ENCODE measurements around the gene ASCL4. TPM values are rescaled to one million over a fixed set of nuclear protein-coding genes. Genes with fewer than 3 reads are reported as not detected.

Gene ASCL4
- total and polyA plus RNA-seq, 2 of the 13 experiments (the other 11 are each of a cell fraction or from before 2014, with no cell fraction given) = not detected

DNA sequence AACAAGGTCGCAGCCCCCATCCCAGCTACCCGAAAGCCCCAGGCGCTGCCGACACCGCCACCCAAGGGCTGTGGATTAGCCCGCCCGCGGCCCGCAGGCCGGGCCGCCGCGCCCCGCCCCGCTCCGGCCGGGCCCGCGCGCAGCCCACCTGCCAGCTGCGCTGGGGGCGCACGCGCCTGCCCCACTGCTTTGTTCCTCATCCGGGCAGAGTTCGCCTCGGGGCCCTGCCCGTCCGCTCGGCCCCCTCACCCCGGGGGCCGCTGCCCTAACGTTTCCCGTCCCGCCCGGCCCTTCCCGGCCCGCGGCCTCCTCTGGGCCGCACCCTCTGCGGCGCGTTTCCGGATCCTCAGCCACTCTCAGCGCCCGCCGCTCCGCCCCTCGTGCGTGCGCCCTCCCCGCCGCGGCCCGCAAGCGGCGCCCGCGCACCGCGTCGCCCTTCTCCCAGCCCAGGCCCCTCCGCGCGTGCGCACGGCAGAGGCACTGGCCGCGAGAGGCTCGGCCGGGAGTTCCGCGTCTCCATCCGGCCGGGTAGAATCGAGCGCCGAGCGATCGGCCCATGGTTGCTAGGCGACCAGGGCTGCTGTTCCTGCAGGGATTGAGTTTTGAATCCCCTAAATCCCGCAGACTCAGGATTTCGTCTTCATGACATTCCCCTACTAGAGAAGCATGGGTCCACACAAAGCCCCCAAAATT lies 13.5 kb upstream of the ASCL4 start, which contains the start of gene PRDM4 (continued):
- TF ChIP-seq, protein P1, sequence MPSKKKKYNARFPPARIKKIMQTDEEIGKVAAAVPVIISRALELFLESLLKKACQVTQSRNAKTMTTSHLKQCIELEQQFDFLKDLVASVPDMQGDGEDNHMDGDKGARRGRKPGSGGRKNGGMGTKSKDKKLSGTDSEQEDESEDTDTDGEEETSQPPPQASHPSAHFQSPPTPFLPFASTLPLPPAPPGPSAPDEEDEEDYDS (CRISPR knock-in tag; IDR thresholded peaks at IDR 0.05) = peak; percentile 33; the same call in 1 of the 2 replicates
- TF ChIP-seq, protein P2, sequence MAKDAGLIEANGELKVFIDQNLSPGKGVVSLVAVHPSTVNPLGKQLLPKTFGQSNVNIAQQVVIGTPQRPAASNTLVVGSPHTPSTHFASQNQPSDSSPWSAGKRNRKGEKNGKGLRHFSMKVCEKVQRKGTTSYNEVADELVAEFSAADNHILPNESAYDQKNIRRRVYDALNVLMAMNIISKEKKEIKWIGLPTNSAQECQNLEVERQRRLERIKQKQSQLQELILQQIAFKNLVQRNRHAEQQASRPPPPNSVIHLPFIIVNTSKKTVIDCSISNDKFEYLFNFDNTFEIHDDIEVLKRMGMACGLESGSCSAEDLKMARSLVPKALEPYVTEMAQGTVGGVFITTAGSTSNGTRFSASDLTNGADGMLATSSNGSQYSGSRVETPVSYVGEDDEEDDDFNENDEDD (CRISPR knock-in tag; IDR thresholded peaks at IDR 0.05; ENCODE audit: borderline replicate concordance) = peak; percentile 69; the same call in 1 of the 2 replicates
- peak; percentile 42; the same call in 1 of the 2 replicates for TF ChIP-seq POGZ (CRISPR knock-in tag; IDR thresholded peaks at IDR 0.05)
- TF ChIP-seq ZSCAN31 (CRISPR knock-in tag; IDR thresholded peaks at IDR 0.05; ENCODE audit: low read depth) = peak; percentile 80; the same call in 1 of the 2 replicates
- no peak for TF ChIP-seq ZNF530 (CRISPR knock-in tag; IDR thresholded peaks at IDR 0.05; ENCODE audit: low read depth)
- TF ChIP-seq GABPB1 (CRISPR knock-in tag; IDR thresholded peaks at IDR 0.05) = peak; percentile 90
- no peak; the same call in 1 of the 2 replicates for TF ChIP-seq ZNF547 (CRISPR knock-in tag; IDR thresholded peaks at IDR 0.05)
- no peak for TF ChIP-seq HNF4G (IDR thresholded peaks at IDR 0.05; ENCODE audit: borderline replicate concordance, low read depth, low read length)
- TF ChIP-seq HNF4G (CRISPR knock-in tag; IDR thresholded peaks at IDR 0.05; ENCODE audit: borderline replicate concordance, low read depth) = no peak
- TF ChIP-seq ZNF30 (CRISPR knock-in tag; IDR thresholded peaks at IDR 0.05) = no peak
- no peak for TF ChIP-seq PAF1 (CRISPR knock-in tag; IDR thresholded peaks at IDR 0.05)
- TF ChIP-seq CCDC6 (CRISPR knock-in tag; IDR thresholded peaks at IDR 0.05) = no peak
- TF ChIP-seq ZNF674 (CRISPR knock-in tag; IDR thresholded peaks at IDR 0.05; ENCODE audit: low read depth) = no peak
- TF ChIP-seq ZNF562 (CRISPR knock-in tag; IDR thresholded peaks at IDR 0.05; ENCODE audit: borderline replicate concordance) = no peak
- TF ChIP-seq, protein P3, sequence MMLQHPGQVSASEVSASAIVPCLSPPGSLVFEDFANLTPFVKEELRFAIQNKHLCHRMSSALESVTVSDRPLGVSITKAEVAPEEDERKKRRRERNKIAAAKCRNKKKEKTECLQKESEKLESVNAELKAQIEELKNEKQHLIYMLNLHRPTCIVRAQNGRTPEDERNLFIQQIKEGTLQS (CRISPR knock-in tag; IDR thresholded peaks at IDR 0.05) = no peak
- peak; percentile 71 for TF ChIP-seq YEATS2 (CRISPR knock-in tag; IDR thresholded peaks at IDR 0.05; ENCODE audit: borderline replicate concordance)
- TF ChIP-seq PHF21A (CRISPR knock-in tag; IDR thresholded peaks at IDR 0.05) = peak; percentile 51
- TF ChIP-seq ZKSCAN1 (IDR thresholded peaks at IDR 0.05; ENCODE audit: low read length) = no peak
- TF ChIP-seq, protein P4, sequence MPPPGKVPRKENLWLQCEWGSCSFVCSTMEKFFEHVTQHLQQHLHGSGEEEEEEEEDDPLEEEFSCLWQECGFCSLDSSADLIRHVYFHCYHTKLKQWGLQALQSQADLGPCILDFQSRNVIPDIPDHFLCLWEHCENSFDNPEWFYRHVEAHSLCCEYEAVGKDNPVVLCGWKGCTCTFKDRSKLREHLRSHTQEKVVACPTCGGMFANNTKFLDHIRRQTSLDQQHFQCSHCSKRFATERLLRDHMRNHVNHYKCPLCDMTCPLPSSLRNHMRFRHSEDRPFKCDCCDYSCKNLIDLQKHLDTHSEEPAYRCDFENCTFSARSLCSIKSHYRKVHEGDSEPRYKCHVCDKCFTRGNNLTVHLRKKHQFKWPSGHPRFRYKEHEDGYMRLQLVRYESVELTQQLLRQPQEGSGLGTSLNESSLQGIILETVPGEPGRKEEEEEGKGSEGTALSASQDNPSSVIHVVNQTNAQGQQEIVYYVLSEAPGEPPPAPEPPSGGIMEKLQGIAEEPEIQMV (CRISPR knock-in tag; IDR thresholded peaks at IDR 0.05; ENCODE audit: low read depth) = no peak
- TF ChIP-seq ZNF652 (CRISPR knock-in tag; IDR thresholded peaks at IDR 0.05; ENCODE audit: borderline replicate concordance, low read depth) = no peak
- TF ChIP-seq REL (CRISPR knock-in tag; conservative IDR thresholded peaks at IDR 0.05) = no peak
- no peak for TF ChIP-seq NR2F6 (IDR thresholded peaks at IDR 0.05)
- TF ChIP-seq NR2F6 (CRISPR knock-in tag; IDR thresholded peaks at IDR 0.05) = no peak
- no peak for TF ChIP-seq MATR3 (CRISPR knock-in tag; IDR thresholded peaks at IDR 0.05)
- no peak for TF ChIP-seq ZNF569 (CRISPR knock-in tag; IDR thresholded peaks at IDR 0.05; ENCODE audit: borderline replicate concordance)
- no peak for TF ChIP-seq NRL (CRISPR knock-in tag; IDR thresholded peaks at IDR 0.05; ENCODE audit: borderline replicate concordance)
